A549 (cell line): Measurements from ENCODE around the gene MYOG. TPM values are rescaled to one million over a fixed set of nuclear protein-coding genes. Genes with fewer than 3 reads are reported as not detected.

Experiments used
- ATAC-seq, 2 experiments: fragments of 200-7000 bp in 1 of 2; fragments of >200 bp in 1 of 2; cut with Nextera tagmentation in 1 of 2; cut with Tn5 transposase in 1 of 2; 3 replicates each; pipeline versions ENCODE4 v1.8.0 to v1.9.1; 2018 to 2020; ENCODE audit warnings: mild to moderate bottlenecking in 1 of 2, moderate library complexity in 1 of 2
- CTCF ChIA-PET: fragments of 300-600 bp; sonication (Branson Sonifier 250); formaldehyde crosslinking; extraction: SDS; loops from one replicate; lab custom pipeline; 2021; ENCODE audit warnings: antibody characterized with exemption, inconsistent platforms; lab: Yijun Ruan, JAX
- POLR2A ChIA-PET: fragments of 350-600 bp; formaldehyde crosslinking; extraction: SDS; loops from one replicate; lab custom pipeline; 2021; ENCODE audit warnings: antibody characterized with exemption, inconsistent platforms; lab: Yijun Ruan, JAX
- DNase-seq, 2 experiments: peaks; one replicate each; pipeline versions ENCODE4 v3.0.0 to v3.0.0-alpha.2; 2011 to 2016; ENCODE audit warnings: low read depth in 1 of 2, low spot score in 1 of 2
- FAIRE-seq: peaks from 2 replicates; lab custom pipeline; 2011; peaks lifted over from hg19 to GRCh38; lab: Jason Lieb, UNC
- H3K27ac ChIP-seq, 2 experiments: fragments of >200 bp; sonication (Bioruptor Twin); formaldehyde crosslinking; 3 replicates each; pipeline ENCODE4 v1.5.1; 2016 to 2017
- H3K4me1 ChIP-seq: fragments of >200 bp; sonication (Bioruptor Twin); formaldehyde crosslinking; 3 replicates; pipeline ENCODE4 v1.6.1; 2016
- H3K4me2 ChIP-seq: fragments of >200 bp; sonication (Bioruptor Twin); formaldehyde crosslinking; 3 replicates; pipeline ENCODE4 v1.6.1; 2016
- H3K4me3 ChIP-seq: fragments of >200 bp; sonication (Bioruptor Twin); formaldehyde crosslinking; 3 replicates; pipeline ENCODE4 v1.5.1; 2016
- H3K9me3 ChIP-seq: fragments of >200 bp; sonication (Bioruptor Twin); formaldehyde crosslinking; 3 replicates; pipeline ENCODE4 v1.6.1; 2016
- BHLHE40 ChIP-seq: IDR thresholded peaks from 2 replicates; pipeline ENCODE4 v1.6.1; 2012; ENCODE audit warnings: low read depth, low read length, inconsistent platforms
- CBX2 ChIP-seq: fragments of 200-600 bp; sonication (generic); IDR thresholded peaks from 2 replicates; pipeline ENCODE4 v1.6.1; 2016; ENCODE audit warnings: low read depth, mild to moderate bottlenecking, borderline replicate concordance
- CEBPB ChIP-seq, 2 experiments: fragments of >200 bp in 1 of 2; sonication (Bioruptor Twin) in 1 of 2; formaldehyde crosslinking in 1 of 2; IDR thresholded peaks; 2 replicates each; pipeline ENCODE4 v1.6.1; 2012 to 2016
- CHD2 ChIP-seq: fragments of 150-350 bp; IDR thresholded peaks from 2 replicates; pipeline ENCODE4 v1.6.1; 2014; ENCODE audit warnings: low read length; ENCODE audit not compliant: partially characterized antibody
- CHD4 ChIP-seq: fragments of 200-600 bp; sonication (generic); IDR thresholded peaks from 2 replicates; pipeline ENCODE4 v1.6.1; 2016; ENCODE audit warnings: antibody characterized with exemption, mild to moderate bottlenecking, borderline replicate concordance
- EHF ChIP-seq: fragments of 250-450 bp; sonication (Bioruptor Pico); IDR thresholded peaks from 2 replicates; pipeline ENCODE4 v1.5.0; 2020; ENCODE audit warnings: mild to moderate bottlenecking
- EP300 ChIP-seq, 2 experiments: fragments of >200 bp; sonication (Bioruptor Twin); formaldehyde crosslinking; IDR thresholded peaks; 2 replicates in 1 of 2; 3 replicates in 1 of 2; pipeline ENCODE4 v1.6.1; 2016 to 2017
- ESRRA ChIP-seq: fragments of 150-350 bp; IDR thresholded peaks from 2 replicates; pipeline ENCODE4 v1.6.1; 2014; ENCODE audit warnings: mild to moderate bottlenecking, low read length, borderline replicate concordance
- FOXS1 ChIP-seq: fragments of 250-450 bp; sonication (Bioruptor Pico); IDR thresholded peaks from 2 replicates; pipeline ENCODE4 v1.5.0; 2020; ENCODE audit warnings: mild to moderate bottlenecking, moderate library complexity
- GATA3 ChIP-seq: IDR thresholded peaks from 2 replicates; pipeline ENCODE4 v1.6.1; 2012; ENCODE audit warnings: borderline replicate concordance
- HDAC2 ChIP-seq: fragments of 200-600 bp; sonication (generic); IDR thresholded peaks from 2 replicates; pipeline ENCODE4 v1.6.1; 2016
- HOXB13 ChIP-seq: fragments of 250-450 bp; sonication (Bioruptor Pico); IDR thresholded peaks from 2 replicates; pipeline ENCODE4 v1.5.0; 2020; ENCODE audit warnings: low read depth, mild to moderate bottlenecking, moderate library complexity
- JUNB ChIP-seq: fragments of >200 bp; sonication (Bioruptor Twin); formaldehyde crosslinking; IDR thresholded peaks from 2 replicates; pipeline ENCODE4 v1.6.1; 2016
- KDM5A ChIP-seq: fragments of 200-600 bp; sonication (generic); IDR thresholded peaks from 2 replicates; pipeline ENCODE4 v1.6.1; 2016; ENCODE audit warnings: antibody characterized with exemption, mild to moderate bottlenecking
- MAFK ChIP-seq: fragments of 450-650 bp; IDR thresholded peaks from 2 replicates; pipeline ENCODE4 v1.6.1; 2014; ENCODE audit not compliant: partially characterized antibody
- POLR2A ChIP-seq: IDR thresholded peaks from 2 replicates; pipeline ENCODE4 v1.6.1; 2012; ENCODE audit warnings: mild to moderate bottlenecking, low read length
- POLR2AphosphoS2 ChIP-seq: conservative IDR thresholded peaks from 2 replicates; pipeline ENCODE4 v1.6.1; 2012; ENCODE audit warnings: low read length, improper control_type of control experiment, inconsistent platforms
- RARB ChIP-seq: fragments of 250-450 bp; sonication (Bioruptor Pico); IDR thresholded peaks from 2 replicates; pipeline ENCODE4 v1.8.0; 2021; ENCODE audit warnings: mild to moderate bottlenecking, moderate library complexity
- SMC3 ChIP-seq: fragments of >200 bp; sonication (Bioruptor Twin); formaldehyde crosslinking; IDR thresholded peaks from 3 replicates; pipeline ENCODE4 v1.6.1; 2018; ENCODE audit warnings: inconsistent platforms
- TFCP2L1 ChIP-seq: fragments of 250-450 bp; sonication (Bioruptor Pico); IDR thresholded peaks from 2 replicates; pipeline ENCODE4 v1.5.0; 2021; ENCODE audit warnings: mild to moderate bottlenecking
- ZNF302 ChIP-seq: fragments of 250-450 bp; sonication (Bioruptor Pico); IDR thresholded peaks from 2 replicates; pipeline ENCODE4 v1.9.0; 2021; ENCODE audit warnings: inconsistent platforms, mild to moderate bottlenecking, moderate library complexity
- WGBS: methylation state at CpG from one replicate; pipeline ENCODE4 v1.1.6; 2017; ENCODE audit errors: missing lambda C conversion rate; 5-methylcytosine and 5-hydroxymethylcytosine counted together
- polyA minus RNA-seq: library from RNA; depleted of rRNA, polyadenylated mRNA; stranded (reverse); fragments of >200 nt; gene quantifications from 2 replicates; pipeline ENCODE4 v1.2.3, GENCODE V29; 2011; rRNA and poly(A)+ RNA removed
- polyA plus RNA-seq, 4 experiments: library from polyadenylated mRNA; depleted of rRNA in 3 of 4; stranded (reverse); fragments of >200 nt; fragmentation: RNase III in 1 of 4; extraction: RNeasy Plus Mini Kit Qiagen cat#74134 plus additional on column Dnase treatment in 1 of 4; gene quantifications; 2 replicates in 3 of 4; 3 replicates in 1 of 4; pipeline ENCODE4 v1.2.3, GENCODE V29; 2011 to 2017
- TF ChIP-seq, protein P1 (sequence below): fragments of 150-350 bp; IDR thresholded peaks from 2 replicates; pipeline ENCODE4 v1.6.1; 2014; ENCODE audit warnings: low read depth, mild to moderate bottlenecking, low read length
- TF ChIP-seq, protein P2 (sequence below): fragments of >200 bp; sonication (Bioruptor Twin); formaldehyde crosslinking; IDR thresholded peaks from 3 replicates; pipeline ENCODE4 v1.6.1; 2016

Gene MYOG
- polyA plus RNA-seq (2011; rRNA removed), result not detected in 2 replicates
- not detected in 2 replicates for polyA plus RNA-seq (2012; cell fraction: cytosol; rRNA removed)
- not detected in 2 replicates for polyA plus RNA-seq (2012; cell fraction: nucleus; rRNA removed)
- polyA plus RNA-seq (2017; fragmentation: RNase III; extraction: RNeasy Plus Mini Kit Qiagen cat#74134 plus additional on column Dnase treatment), result not detected in 3 replicates
- not detected in 2 replicates for polyA minus RNA-seq

DNA sequence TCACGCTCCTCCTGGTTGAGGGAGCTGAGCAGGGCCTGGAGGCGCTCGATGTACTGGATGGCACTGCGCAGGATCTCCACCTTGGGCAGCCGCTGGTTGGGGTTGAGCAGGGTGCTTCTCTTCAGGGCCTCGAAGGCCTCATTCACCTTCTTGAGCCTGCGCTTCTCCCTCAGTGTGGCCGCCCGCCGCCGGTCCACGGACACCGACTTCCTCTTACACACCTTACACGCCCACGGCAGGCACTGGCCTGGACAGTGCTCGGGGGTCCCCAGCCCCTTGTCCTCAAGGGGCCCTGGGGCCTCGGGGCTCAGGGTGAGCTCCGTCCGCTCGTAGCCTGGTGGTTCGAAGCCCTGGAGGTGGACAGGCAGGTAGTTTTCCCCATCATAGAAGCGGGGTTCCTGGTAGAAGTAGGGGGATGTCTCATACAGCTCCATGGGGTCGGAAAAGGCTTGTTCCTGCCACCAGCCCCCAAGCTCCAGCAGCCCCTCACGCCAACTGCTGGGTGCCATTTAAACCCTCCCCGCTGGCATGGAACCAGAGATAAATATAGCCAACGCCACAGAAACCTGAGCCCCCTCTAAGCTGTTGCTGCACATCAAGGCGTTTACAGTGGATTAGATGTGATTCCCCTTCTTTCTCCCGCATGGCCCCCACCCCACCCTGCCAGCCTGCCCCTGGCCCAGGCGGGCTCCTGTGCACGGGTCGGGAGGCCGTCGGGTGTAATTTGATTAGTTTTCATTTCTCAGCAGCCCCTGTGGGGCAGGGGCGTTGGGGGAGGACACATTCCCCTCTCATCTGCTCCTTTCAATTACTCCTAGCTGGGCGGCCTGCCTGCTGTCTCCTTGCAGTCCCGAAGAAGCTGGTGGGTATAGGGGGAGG, at the start of gene MYOG:
Gene MYOG (minus strand): TSS at position 485 of the 879 bp plus-strand sequence. CDS start 51 bp downstream, at position 434.
- Histone ChIP-seq H3K4me2 (no peak within 1 kb of the TSS), H3K9me3 (no peaks in the 10 kb centered on the region), H3K27ac (no peak within 1 kb of the TSS), H3K4me3 (no peak within 1 kb of the TSS), H3K4me1 (0 out of 3 replicates have a peak, but pooled peaks cover 7% of the 10 kb centered on the region)
- ChIA-PET POLR2A (no interaction called here), CTCF (interaction anchor here (0.7 to 2.5 kb wide), 4 partner anchors 32 to 131 kb away, joined by 4 to 14 read pairs (median 4); no protein-coding TSS in a partner anchor)
- WGBS, result 77% methylated on average over 30 of the region's 36 CpGs
- TF ChIP-seq CHD2 (no peak), CEBPB (IDR thresholded peaks at IDR 0.05) (no peak), JUNB (no peak), SMC3 (no peak), HDAC2 (no peak), ZNF302 (CRISPR knock-in tag) (no peak), BHLHE40 (no peak), CBX2 (no peak), POLR2A (no peak)
- TF ChIP-seq, protein P1, sequence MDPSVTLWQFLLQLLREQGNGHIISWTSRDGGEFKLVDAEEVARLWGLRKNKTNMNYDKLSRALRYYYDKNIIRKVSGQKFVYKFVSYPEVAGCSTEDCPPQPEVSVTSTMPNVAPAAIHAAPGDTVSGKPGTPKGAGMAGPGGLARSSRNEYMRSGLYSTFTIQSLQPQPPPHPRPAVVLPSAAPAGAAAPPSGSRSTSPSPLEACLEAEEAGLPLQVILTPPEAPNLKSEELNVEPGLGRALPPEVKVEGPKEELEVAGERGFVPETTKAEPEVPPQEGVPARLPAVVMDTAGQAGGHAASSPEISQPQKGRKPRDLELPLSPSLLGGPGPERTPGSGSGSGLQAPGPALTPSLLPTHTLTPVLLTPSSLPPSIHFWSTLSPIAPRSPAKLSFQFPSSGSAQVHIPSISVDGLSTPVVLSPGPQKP, result no peak
- ATAC-seq (no peak), DNase-seq (no peak), FAIRE-seq (no peak)

DNA sequence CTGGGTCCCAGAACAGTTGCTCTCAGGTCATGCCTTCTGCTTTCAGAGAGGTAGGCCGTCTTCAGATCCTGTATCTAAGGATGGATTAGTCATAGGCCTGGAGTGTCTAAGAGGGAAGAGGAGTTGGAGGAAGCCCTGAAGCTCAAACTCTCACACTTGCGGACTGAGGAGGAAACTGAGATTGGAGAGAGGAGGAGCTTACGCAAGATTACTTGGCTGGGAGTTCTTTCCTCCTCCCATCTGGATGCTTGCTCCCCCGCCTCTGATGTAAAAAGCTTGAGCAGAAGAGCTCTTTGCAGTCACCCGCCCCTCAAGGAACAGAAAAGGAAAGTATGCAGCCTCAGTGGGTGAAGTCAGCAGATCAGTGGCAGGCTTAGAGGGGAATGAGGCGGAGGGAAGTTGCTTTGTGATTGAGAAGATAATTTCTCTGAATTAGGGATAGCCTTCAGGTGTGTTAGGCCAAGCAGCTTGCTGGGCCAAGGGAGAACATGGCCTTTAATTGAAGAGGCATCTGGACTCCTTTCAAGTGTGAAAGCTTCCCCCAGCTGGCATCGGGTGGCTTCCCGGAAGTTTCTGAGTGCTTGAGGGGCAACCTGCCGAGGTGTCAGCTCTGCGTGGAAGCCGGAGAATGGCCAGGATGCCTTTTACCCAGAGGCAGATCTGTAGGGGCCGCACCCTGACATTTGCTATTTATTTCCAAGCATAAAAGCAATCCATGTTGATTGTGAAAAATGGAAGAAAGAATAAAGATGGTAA, 48.3 kb upstream of the MYOG start:
- DNase-seq, result no peak
- no peak for FAIRE-seq
- Histone ChIP-seq H3K4me1 (peaks cover 20% of the 10 kb centered on the region; the same call in 2 of the 3 replicates), H3K9me3 (no peaks in the 10 kb centered on the region), H3K27ac (no peak overlapping the region; a peak in 1 of 6 replicates), H3K4me3 (no peak overlapping the region), H3K4me2 (no peak overlapping the region)
- CTCF ChIA-PET, result interaction anchor here (0.6 to 9.0 kb wide), 8 partner anchors 8 to 408 kb away, joined by 3 to 91 read pairs (median 5); no protein-coding TSS in a partner anchor
- ATAC-seq, result no peak
- POLR2A ChIA-PET, result no interaction called here
- no peak for TF ChIP-seq EHF (CRISPR knock-in tag)
- no peak for TF ChIP-seq KDM5A
- no peak for TF ChIP-seq MAFK
- TF ChIP-seq TFCP2L1, result no peak
- TF ChIP-seq, protein P2, sequence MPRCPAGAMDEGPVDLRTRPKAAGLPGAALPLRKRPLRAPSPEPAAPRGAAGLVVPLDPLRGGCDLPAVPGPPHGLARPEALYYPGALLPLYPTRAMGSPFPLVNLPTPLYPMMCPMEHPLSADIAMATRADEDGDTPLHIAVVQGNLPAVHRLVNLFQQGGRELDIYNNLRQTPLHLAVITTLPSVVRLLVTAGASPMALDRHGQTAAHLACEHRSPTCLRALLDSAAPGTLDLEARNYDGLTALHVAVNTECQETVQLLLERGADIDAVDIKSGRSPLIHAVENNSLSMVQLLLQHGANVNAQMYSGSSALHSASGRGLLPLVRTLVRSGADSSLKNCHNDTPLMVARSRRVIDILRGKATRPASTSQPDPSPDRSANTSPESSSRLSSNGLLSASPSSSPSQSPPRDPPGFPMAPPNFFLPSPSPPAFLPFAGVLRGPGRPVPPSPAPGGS, result no peak
- no peak for TF ChIP-seq POLR2AphosphoS2
- TF ChIP-seq FOXS1 (CRISPR knock-in tag), result no peak
- TF ChIP-seq CHD4, result no peak
- no peak for TF ChIP-seq ZNF302 (CRISPR knock-in tag)
- TF ChIP-seq EP300 (IDR thresholded peaks at IDR 0.05), result no peak
- no peak for TF ChIP-seq GATA3
- TF ChIP-seq ESRRA, result no peak
- TF ChIP-seq HOXB13 (CRISPR knock-in tag), result no peak
- TF ChIP-seq RARB (CRISPR knock-in tag), result no peak
- TF ChIP-seq, protein P1, result no peak
- 78% methylated on average over 12 of the region's 12 CpGs for WGBS
